H1 (cell line): ENCODE data around the gene ANXA8. TPM values are rescaled to one million over a fixed set of nuclear protein-coding genes. Genes with fewer than 3 reads are reported as not detected.

Experiments used
- CTCF ChIA-PET: fragments of 300-600 bp; sonication (Branson Sonifier 250); formaldehyde crosslinking; loops from one replicate; lab custom pipeline; 2021; ENCODE audit not compliant: partially characterized antibody; lab: Charles Lee
- POLR2A ChIA-PET: fragments of 300-600 bp; sonication (Branson Sonifier 250); formaldehyde crosslinking; loops from one replicate; lab custom pipeline; 2021; ENCODE audit warnings: inconsistent platforms; ENCODE audit not compliant: partially characterized antibody; lab: Charles Lee
- DNase-seq, 2 experiments: peaks; one replicate each; pipeline versions ENCODE4 v3.0.0 to v3.0.0-alpha.2; 2010 to 2022; ENCODE audit warnings: low spot score in 2 of 2, low read depth in 1 of 2, mixed read lengths in 1 of 2
- FAIRE-seq: peaks from 2 replicates; lab custom pipeline; 2011; peaks lifted over from hg19 to GRCh38; lab: Jason Lieb, UNC
- H2AFZ ChIP-seq: 2 replicates; pipeline ENCODE4 v1.8.1; 2012; ENCODE audit warnings: low read length, inconsistent platforms
- H2AK5ac ChIP-seq: 2 replicates; pipeline ENCODE4 v1.6.1; 2013; ENCODE audit warnings: low read depth, low read length
- H2BK120ac ChIP-seq: replicated peaks from 2 replicates; pipeline ENCODE3; 2013; ENCODE audit warnings: low read depth, low read length, inconsistent platforms
- H2BK12ac ChIP-seq: 2 replicates; pipeline ENCODE4 v1.6.1; 2013; ENCODE audit warnings: low read depth, low read length
- H2BK15ac ChIP-seq: 2 replicates; pipeline ENCODE4 v1.6.1; 2013; ENCODE audit warnings: low read length
- H2BK20ac ChIP-seq: 2 replicates; pipeline ENCODE4 v1.6.1; 2013; ENCODE audit warnings: low read length
- H2BK5ac ChIP-seq: 2 replicates; pipeline ENCODE4 v1.6.1; 2013; ENCODE audit warnings: low read depth, low read length
- H3K14ac ChIP-seq: 2 replicates; pipeline ENCODE4 v1.6.1; 2013; ENCODE audit warnings: inconsistent platforms; ENCODE audit not compliant: insufficient read length
- H3K18ac ChIP-seq: 2 replicates; pipeline ENCODE4 v1.6.1; 2013; ENCODE audit warnings: low read length; ENCODE audit errors: extremely low read depth
- H3K23ac ChIP-seq: 2 replicates; pipeline ENCODE4 v1.6.1; 2013; ENCODE audit warnings: inconsistent platforms; ENCODE audit not compliant: insufficient read length
- H3K23me2 ChIP-seq: 2 replicates; pipeline ENCODE4 v1.6.1; 2013; ENCODE audit warnings: low read depth, low read length
- H3K27ac ChIP-seq: 2 replicates; pipeline ENCODE4 v1.6.1; 2011; ENCODE audit warnings: low read depth, low read length, inconsistent platforms
- H3K27me3 ChIP-seq, 4 experiments: replicated peaks in 1 of 4; 1 replicate in 1 of 4; 2 replicates in 3 of 4; pipeline versions ENCODE4 v1.6.1 to v1.8.1; 2011 to 2013; ENCODE audit warnings: low read length in 3 of 4, mild to moderate bottlenecking in 3 of 4, inconsistent platforms in 2 of 4, mixed read lengths in 2 of 4, moderate library complexity in 1 of 4; ENCODE audit not compliant: control insufficient read depth in 3 of 4, insufficient read depth in 3 of 4; ENCODE audit errors: extremely low read depth in 1 of 4
- H3K36me3 ChIP-seq, 4 experiments: 2 replicates each; pipeline versions ENCODE4 v1.6.1 to v1.8.1; 2011 to 2013; ENCODE audit warnings: mild to moderate bottlenecking in 4 of 4, low read length in 3 of 4, moderate library complexity in 2 of 4, control low read depth in 1 of 4, inconsistent platforms in 1 of 4; ENCODE audit not compliant: insufficient read depth in 4 of 4, control insufficient read depth in 2 of 4
- H3K4ac ChIP-seq: replicated peaks from 2 replicates; pipeline ENCODE3; 2013; ENCODE audit warnings: low read length, low read depth, mixed read lengths, inconsistent platforms; ENCODE audit not compliant: insufficient read length
- H3K4me1 ChIP-seq, 4 experiments: replicated peaks in 1 of 4; 1 replicate in 1 of 4; 2 replicates in 3 of 4; pipeline versions ENCODE4 v1.6.1 to v1.8.1; 2011 to 2013; ENCODE audit warnings: low read length in 3 of 4, inconsistent platforms in 2 of 4, mixed read lengths in 1 of 4; ENCODE audit not compliant: insufficient read depth in 4 of 4, control insufficient read depth in 3 of 4
- H3K4me2 ChIP-seq, 2 experiments: 2 replicates each; pipeline versions ENCODE4 v1.6.1 to v1.8.1; 2011 to 2013; ENCODE audit warnings: low read depth in 2 of 2, low read length in 2 of 2, control low read depth in 1 of 2, inconsistent platforms in 1 of 2, mild to moderate bottlenecking in 1 of 2; ENCODE audit not compliant: insufficient read depth in 1 of 2
- H3K4me3 ChIP-seq, 4 experiments: fragments of 200-600, 300-600 bp in 1 of 4; sonication (generic), shearing (Covaris generic), sonication (Bioruptor Twin) in 1 of 4; 2 replicates each; pipeline versions ENCODE4 v1.5.1 to v1.8.1; 2011 to 2016; ENCODE audit warnings: low read length in 4 of 4, low read depth in 3 of 4, control low read depth in 2 of 4, inconsistent platforms in 2 of 4, mild to moderate bottlenecking in 2 of 4, mixed read lengths in 1 of 4, moderate library complexity in 1 of 4; ENCODE audit not compliant: insufficient read depth in 2 of 4; ENCODE audit errors: extremely low read depth in 1 of 4
- H3K56ac ChIP-seq: replicated peaks from 2 replicates; pipeline ENCODE3; 2013; ENCODE audit warnings: low read depth, mild to moderate bottlenecking, mixed read lengths, low read length, inconsistent platforms; ENCODE audit not compliant: insufficient read length
- H3K79me1 ChIP-seq: 2 replicates; pipeline ENCODE4 v1.6.1; 2013; ENCODE audit warnings: low read depth, low read length, control low read depth
- H3K79me2 ChIP-seq, 2 experiments: 2 replicates each; pipeline versions ENCODE4 v1.6.1 to v1.8.1; 2012 to 2013; ENCODE audit warnings: low read length in 2 of 2, mild to moderate bottlenecking in 2 of 2, inconsistent platforms in 1 of 2; ENCODE audit not compliant: insufficient read depth in 2 of 2, control insufficient read depth in 1 of 2
- H3K9ac ChIP-seq, 4 experiments: replicated peaks in 1 of 4; 1 replicate in 1 of 4; 2 replicates in 3 of 4; pipeline versions ENCODE4 v1.6.1 to v1.8.1; 2011 to 2013; ENCODE audit warnings: low read depth in 3 of 4, low read length in 3 of 4, control low read depth in 2 of 4, mild to moderate bottlenecking in 2 of 4, moderate library complexity in 2 of 4, inconsistent platforms in 1 of 4; ENCODE audit errors: extremely low read depth in 1 of 4
- H3K9me3 ChIP-seq, 2 experiments: 2 replicates each; pipeline versions ENCODE4 v1.6.1 to v1.8.1; 2012 to 2013; ENCODE audit warnings: mild to moderate bottlenecking in 2 of 2, moderate library complexity in 2 of 2, control low read depth in 1 of 2, inconsistent platforms in 1 of 2, low read depth in 1 of 2, low read length in 1 of 2, mixed read lengths in 1 of 2; ENCODE audit not compliant: insufficient read depth in 2 of 2
- H4K20me1 ChIP-seq, 2 experiments: replicated peaks in 1 of 2; 2 replicates each; pipeline versions ENCODE3 to v1.8.1; 2011 to 2013; ENCODE audit warnings: inconsistent platforms in 2 of 2, low read length in 2 of 2, mild to moderate bottlenecking in 1 of 2; ENCODE audit not compliant: insufficient read depth in 2 of 2, control insufficient read depth in 1 of 2
- H4K5ac ChIP-seq: 2 replicates; pipeline ENCODE4 v1.6.1; 2013; ENCODE audit warnings: low read length, low read depth, mixed read lengths, inconsistent platforms; ENCODE audit not compliant: insufficient read length
- H4K8ac ChIP-seq: 2 replicates; pipeline ENCODE4 v1.8.0; 2013; ENCODE audit warnings: mild to moderate bottlenecking, moderate library complexity, low read length, inconsistent platforms; ENCODE audit not compliant: insufficient read depth; ENCODE audit errors: extremely low read depth
- H4K91ac ChIP-seq: replicated peaks from 2 replicates; pipeline ENCODE3; 2013; ENCODE audit warnings: low read length, mixed read lengths, inconsistent platforms; ENCODE audit not compliant: insufficient read length
- BCL11A ChIP-seq, 2 experiments: IDR thresholded peaks; one replicate each; pipeline ENCODE4 v1.6.1; 2011; ENCODE audit warnings: low read depth in 2 of 2, low read length in 2 of 2, mild to moderate bottlenecking in 2 of 2
- EGR1 ChIP-seq: IDR thresholded peaks from 2 replicates; pipeline ENCODE4 v1.6.1; 2011; ENCODE audit warnings: low read depth, low read length, borderline replicate concordance
- FOSL1 ChIP-seq: IDR thresholded peaks from 2 replicates; pipeline ENCODE4 v1.6.1; 2011; ENCODE audit warnings: mild to moderate bottlenecking, low read depth, low read length, moderate library complexity; ENCODE audit not compliant: insufficient read depth
- GABPA ChIP-seq: IDR thresholded peaks from 2 replicates; pipeline ENCODE4 v1.6.1; 2011; ENCODE audit warnings: mild to moderate bottlenecking, low read length, moderate library complexity, borderline replicate concordance; ENCODE audit not compliant: insufficient read depth
- HDAC2 ChIP-seq, 2 experiments: fragments of 300-600 bp in 1 of 2; sonication (generic) in 1 of 2; IDR thresholded peaks; 2 replicates each; pipeline ENCODE4 v1.6.1; 2011 to 2012; ENCODE audit warnings: low read depth in 2 of 2, low read length in 2 of 2, mild to moderate bottlenecking in 2 of 2, moderate library complexity in 2 of 2, borderline replicate concordance in 1 of 2, inconsistent platforms in 1 of 2
- JUN ChIP-seq: IDR thresholded peaks from 2 replicates; pipeline ENCODE4 v1.6.1; 2011; ENCODE audit warnings: low read depth, mild to moderate bottlenecking, improper control_type of control experiment, low read length
- NRF1 ChIP-seq: IDR thresholded peaks from 2 replicates; pipeline ENCODE4 v1.6.1; 2011; ENCODE audit warnings: mild to moderate bottlenecking, low read depth, low read length, improper control_type of control experiment
- PHF8 ChIP-seq: fragments of 200-600 bp; sonication (generic); conservative IDR thresholded peaks from 2 replicates; pipeline ENCODE4 v1.7.1; 2012; ENCODE audit warnings: low read depth, mild to moderate bottlenecking, inconsistent platforms, low read length, moderate library complexity
- POLR2A ChIP-seq, 2 experiments: IDR thresholded peaks; 1 replicate in 1 of 2; 2 replicates in 1 of 2; pipeline ENCODE4 v1.6.1; 2011; ENCODE audit warnings: low read depth in 2 of 2, low read length in 2 of 2, mild to moderate bottlenecking in 2 of 2; ENCODE audit errors: control extremely low read depth in 1 of 2
- TAF1 ChIP-seq: IDR thresholded peaks from 2 replicates; pipeline ENCODE4 v1.6.1; 2011; ENCODE audit warnings: mild to moderate bottlenecking, low read depth, low read length
- WGBS, 2 experiments: shearing (Covaris generic) in 1 of 2; methylation state at CpG; one replicate each; pipeline versions ENCODE4 v1.1.6 to v1.1.7; 2013 to 2015; ENCODE audit warnings: low lambda C conversion rate in 2 of 2, mixed read lengths in 2 of 2, inconsistent platforms in 1 of 2, low coverage in 1 of 2, missing lambda C conversion rate in 1 of 2; ENCODE audit not compliant: insufficient replicate concordance in 2 of 2, insufficient coverage in 1 of 2, insufficient read length in 1 of 2; ENCODE audit errors: extremely low coverage in 1 of 2, missing lambda C conversion rate in 1 of 2; 5-methylcytosine and 5-hydroxymethylcytosine counted together
- polyA plus RNA-seq, 7 experiments: library from polyadenylated mRNA; depleted of rRNA in 3 of 7; stranded (reverse) in 5 of 7; unstranded in 2 of 7; fragments of >200 nt in 5 of 7; fragments of 200-250 nt in 2 of 7; gene quantifications; 1 replicate in 5 of 7; 2 replicates in 1 of 7; 4 replicates in 1 of 7; pipeline versions ENCODE4 v1.2.1 to v1.2.3, GENCODE V29; 2011 to 2013; ENCODE audit warnings: missing spikeins in 2 of 7, mixed read lengths in 2 of 7
- total RNA-seq: library from RNA; stranded (reverse); fragmentation: NEBNext Ultra II Directional; extraction: Animal tissue kit (Norgen Biotek cat#: 25700); gene quantifications from 2 replicates; pipeline ENCODE4 v1.2.1, GENCODE V29; 2021
- TF ChIP-seq, protein P1 (sequence below): IDR thresholded peaks from 2 replicates; pipeline ENCODE4 v1.6.1; 2011; ENCODE audit warnings: low read depth, mild to moderate bottlenecking, low read length; ENCODE audit not compliant: insufficient read depth

Gene ANXA8
- total and polyA plus RNA-seq, 2 of the 8 experiments (the other 6 are each of a cell fraction or from before 2014, with no cell fraction given), result 0.15 TPM; not detected in 1

DNA sequence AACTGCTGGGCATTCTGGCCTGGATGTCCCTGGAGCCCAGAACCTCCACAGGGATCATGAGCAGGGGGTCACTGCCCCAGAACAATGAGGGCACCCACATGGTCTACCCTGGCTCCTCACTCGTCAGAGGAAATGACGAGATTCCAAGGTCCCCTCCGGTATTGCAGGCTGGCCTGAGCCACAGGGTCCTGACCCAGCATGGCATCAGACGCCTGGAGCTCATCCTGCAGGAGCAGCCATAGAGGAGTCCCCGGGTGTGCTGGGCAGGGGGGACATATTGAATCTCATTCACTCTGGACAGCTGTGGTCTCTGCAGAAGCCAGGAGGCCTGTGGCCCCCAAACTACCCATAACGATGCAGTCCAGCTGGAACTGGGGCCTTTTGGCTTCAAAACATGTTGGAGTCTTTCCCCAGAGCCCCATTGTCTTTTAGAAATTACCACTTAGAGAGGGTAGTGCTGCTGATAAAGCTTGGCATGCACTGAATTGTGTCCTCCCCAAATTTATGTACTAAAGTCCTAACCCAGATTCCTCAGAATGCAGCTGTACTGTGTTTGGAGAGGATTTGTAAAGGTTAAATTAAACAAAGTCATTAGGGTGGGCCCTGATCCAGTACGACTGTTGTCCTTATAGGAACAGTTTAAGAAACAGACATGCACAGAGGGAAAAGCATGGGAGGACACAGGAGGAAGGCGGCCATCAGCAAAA, 27.7 kb downstream of the ANXA8 start:
- H2BK120ac ChIP-seq, result no peak overlapping the region
- no peak overlapping the region for H4K8ac ChIP-seq
- H3K4me2 ChIP-seq, result no peak overlapping the region
- H3K27me3 ChIP-seq, result no peaks in the 10 kb centered on the region
- no peaks in the 10 kb centered on the region for H3K79me1 ChIP-seq
- no peak overlapping the region for H2AFZ ChIP-seq
- no peak overlapping the region for H2BK15ac ChIP-seq
- no peak for FAIRE-seq
- no peak overlapping the region for H3K23ac ChIP-seq
- H3K4ac ChIP-seq, result no peak overlapping the region
- no peaks in the 10 kb centered on the region for H3K79me2 ChIP-seq
- no peak for DNase-seq
- H4K5ac ChIP-seq, result no peak overlapping the region
- H3K14ac ChIP-seq, result no peak overlapping the region
- H3K4me3 ChIP-seq, result no peak overlapping the region
- POLR2A ChIA-PET, result no interaction called here
- no peak overlapping the region for H3K18ac ChIP-seq
- H2BK5ac ChIP-seq, result no peak overlapping the region
- H3K27ac ChIP-seq, result no peak overlapping the region
- H3K36me3 ChIP-seq, result no peaks in the 10 kb centered on the region
- CTCF ChIA-PET, result interaction anchor here (1.5 to 1.6 kb wide), 2 partner anchors 13 to 95 kb away, joined by 3 to 4 read pairs; no protein-coding TSS in a partner anchor
- H3K9ac ChIP-seq, result no peak overlapping the region
- H2BK12ac ChIP-seq, result no peak overlapping the region
- H2BK20ac ChIP-seq, result no peak overlapping the region
- H3K9me3 ChIP-seq, result no peaks in the 10 kb centered on the region
- H2AK5ac ChIP-seq, result no peak overlapping the region
- H3K4me1 ChIP-seq, result peaks cover 0 to 7% (median 3%) of the 10 kb centered on the region in 4 experiments; a peak in 4 of 7 replicates
- no peaks in the 10 kb centered on the region for H4K20me1 ChIP-seq
- H4K91ac ChIP-seq, result no peak overlapping the region
- 95% methylated on average over 8 of the region's 8 CpGs; no CpG with 5 or more reads in 1 of the 2 experiments for WGBS, 2 experiments
- no peak overlapping the region for H3K56ac ChIP-seq
- H3K23me2 ChIP-seq, result peaks cover 2% of the 10 kb centered on the region; the same call in 1 of the 2 replicates
- no peak for TF ChIP-seq EGR1
- TF ChIP-seq GABPA, result no peak
- no peak for TF ChIP-seq TAF1
- TF ChIP-seq BCL11A (IDR thresholded peaks at IDR 0.05; ENCODE audit: low read depth in 2 of 2, low read length in 2 of 2), result no peak
- TF ChIP-seq NRF1, result no peak
- TF ChIP-seq POLR2A (IDR thresholded peaks at IDR 0.05; ENCODE audit: control extremely low read depth in 1 of 2, low read depth in 2 of 2, low read length in 2 of 2), result no peak
- no peak for TF ChIP-seq JUN
- TF ChIP-seq, protein P1, sequence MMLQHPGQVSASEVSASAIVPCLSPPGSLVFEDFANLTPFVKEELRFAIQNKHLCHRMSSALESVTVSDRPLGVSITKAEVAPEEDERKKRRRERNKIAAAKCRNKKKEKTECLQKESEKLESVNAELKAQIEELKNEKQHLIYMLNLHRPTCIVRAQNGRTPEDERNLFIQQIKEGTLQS, result no peak
- TF ChIP-seq FOSL1, result no peak
- no peak for TF ChIP-seq PHF8
- no peak for TF ChIP-seq HDAC2 (IDR thresholded peaks at IDR 0.05; ENCODE audit: borderline replicate concordance in 1 of 2, low read depth in 2 of 2, low read length in 2 of 2)
